SHP77 treated with DMSO at 0.1 percent for 48 hours (cell line): ENCODE results near the gene NDUFAF2.
"Not testable (repeated sequence)": the region's sequence is repeated elsewhere in the genome, so short reads cannot be mapped to it uniquely, and the experiment has no call there.

Source experiments
- DNase-seq: peaks from one replicate; lab custom pipeline; 2025; lab: John Stamatoyannopoulos, UW

The NDUFAF2 gene

GRCh38 chr5:60944904-60945812, at the start of gene NDUFAF2, which contains the start of gene ERCC8:
Gene NDUFAF2 (plus strand): TSS chr5:60945205. CDS start chr5:60945256, 51 bp downstream.
Gene ERCC8 (minus strand): TSS chr5:60945070. CDS start chr5:60945008, 62 bp downstream.
- peak; percentile 76 for DNase-seq

GRCh38 chr5:60896991-60897390, 48.0 kb upstream of the NDUFAF2 start:
- no peak for DNase-seq

DNA sequence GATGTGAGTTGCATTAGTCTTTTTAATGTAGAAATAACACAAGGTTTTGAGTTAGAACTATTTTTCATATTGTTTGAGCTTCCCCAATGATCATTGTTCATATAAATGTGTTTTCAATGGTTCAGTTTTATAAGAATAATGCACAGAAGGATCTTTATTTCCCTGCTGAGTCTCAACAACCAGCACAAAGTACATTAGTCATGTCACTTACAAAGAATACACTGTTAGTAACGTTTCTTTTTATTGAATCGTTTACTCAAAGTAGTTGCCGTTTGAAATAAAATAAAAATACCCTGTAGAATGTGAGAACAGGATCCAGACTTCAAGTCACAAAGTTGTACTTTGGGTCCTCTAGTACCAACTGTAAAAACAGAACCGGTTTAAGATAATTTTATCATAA, 41.6 kb upstream of the NDUFAF2 start:
- no peak for DNase-seq

- no peak for DNase-seq
These were observed 28.4 kb upstream of the NDUFAF2 start for GRCh38 chr5:60916646-60917045.

- DNase-seq: no peak
These were observed 26.5 kb upstream of the NDUFAF2 start for GRCh38 chr5:60918466-60918865.

DNA sequence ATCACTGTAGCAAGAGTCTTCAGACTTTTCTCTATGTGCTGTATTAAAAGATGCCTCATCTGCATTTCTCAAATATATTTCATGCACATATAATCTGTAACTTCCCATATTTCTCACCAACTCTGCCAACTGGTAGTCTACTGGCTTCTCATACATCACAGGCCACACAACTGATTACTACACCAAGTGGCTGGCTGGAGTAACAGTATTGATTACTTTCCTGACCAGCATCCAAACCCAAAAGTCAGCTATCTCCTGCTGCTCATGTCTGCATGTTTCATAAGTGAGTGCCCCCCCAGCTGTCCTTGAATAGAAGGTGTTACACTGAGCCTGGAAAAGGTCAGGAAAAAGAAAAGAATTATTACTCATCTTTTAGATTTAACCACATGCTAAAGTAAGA, 17.6 kb upstream of the NDUFAF2 start:
- no peak for DNase-seq

DNA sequence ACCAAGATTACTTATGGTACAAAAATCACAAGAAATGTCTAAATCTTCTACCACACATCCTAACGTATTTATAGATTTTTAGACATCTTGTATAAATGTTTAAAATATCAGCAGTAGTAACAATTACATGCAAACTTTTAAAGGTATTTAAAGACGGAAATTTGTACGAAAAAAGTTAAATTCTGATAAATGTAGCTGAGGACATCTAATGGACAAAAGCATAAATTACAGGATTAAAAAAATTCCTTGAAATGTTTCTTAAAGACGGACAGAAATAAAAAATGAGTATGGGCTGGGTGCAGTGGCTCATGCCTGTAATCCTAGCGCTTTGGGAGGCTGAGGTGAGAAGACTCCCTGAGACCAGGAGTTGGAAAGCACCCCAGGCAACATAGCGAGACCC, 16.0 kb upstream of the NDUFAF2 start:
- no peak for DNase-seq

DNA sequence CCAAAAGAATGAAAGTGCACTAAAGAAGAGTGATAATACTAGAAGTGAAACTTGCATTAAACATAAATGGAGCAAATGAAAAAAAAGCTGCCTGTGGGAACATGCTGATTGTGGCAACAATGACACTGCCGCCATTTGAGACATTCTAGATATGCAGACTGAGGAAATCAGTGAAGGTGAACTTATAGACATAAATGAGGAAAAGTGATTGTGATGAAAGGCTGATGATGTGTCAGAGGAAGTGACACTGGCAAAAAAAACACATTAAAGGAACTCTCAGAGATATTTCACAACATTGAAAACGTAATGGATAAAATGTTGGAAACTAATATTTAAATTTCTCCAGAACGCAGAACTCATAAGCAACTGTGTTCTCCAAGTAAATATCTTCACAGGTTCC, 1.4 kb upstream of the NDUFAF2 start:
- DNase-seq: no peak

- DNase-seq: no peak
These were observed 795 bp downstream of the NDUFAF2 start for GRCh38 chr5:60945813-60946187.

DNA sequence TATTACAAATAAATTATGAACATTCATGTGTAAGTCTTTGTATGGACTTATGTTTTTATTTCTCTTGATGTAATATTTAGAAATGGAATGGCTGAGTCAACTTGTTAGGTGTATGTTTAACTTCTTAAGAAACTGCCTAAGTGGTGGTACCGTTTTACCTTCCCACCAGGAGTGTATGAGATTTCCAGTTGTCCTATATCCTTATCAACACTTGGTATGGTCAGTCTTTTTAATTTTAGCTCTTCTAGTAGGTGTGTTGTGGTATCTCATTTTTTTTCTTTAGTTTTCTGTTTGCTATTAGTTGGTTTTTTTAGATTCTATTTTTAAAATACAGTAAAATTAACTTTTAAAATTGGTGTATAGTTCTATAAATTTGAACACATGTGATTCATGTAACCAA, 3.7 kb downstream of the NDUFAF2 start:
- DNase-seq: no peak

DNA sequence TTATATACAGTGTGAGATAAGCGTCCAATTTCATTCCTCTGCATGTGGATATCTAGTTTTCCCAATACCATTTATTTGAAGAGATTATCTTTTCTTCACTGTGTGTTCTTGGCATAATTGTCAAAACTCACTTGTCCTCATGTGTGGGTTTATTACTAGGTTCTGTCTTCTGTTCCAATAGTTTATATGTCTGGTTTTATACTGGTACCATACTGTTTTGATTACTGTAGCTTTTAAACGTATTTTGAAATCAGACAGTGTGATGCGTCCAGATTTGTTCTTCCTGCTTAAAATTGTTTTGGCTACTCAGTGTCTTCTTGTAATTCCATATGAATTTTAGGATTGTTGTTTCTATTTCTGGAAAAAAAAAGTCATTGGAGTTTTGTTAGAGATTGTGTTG, 10.2 kb downstream of the NDUFAF2 start:
- DNase-seq: no peak

DNA sequence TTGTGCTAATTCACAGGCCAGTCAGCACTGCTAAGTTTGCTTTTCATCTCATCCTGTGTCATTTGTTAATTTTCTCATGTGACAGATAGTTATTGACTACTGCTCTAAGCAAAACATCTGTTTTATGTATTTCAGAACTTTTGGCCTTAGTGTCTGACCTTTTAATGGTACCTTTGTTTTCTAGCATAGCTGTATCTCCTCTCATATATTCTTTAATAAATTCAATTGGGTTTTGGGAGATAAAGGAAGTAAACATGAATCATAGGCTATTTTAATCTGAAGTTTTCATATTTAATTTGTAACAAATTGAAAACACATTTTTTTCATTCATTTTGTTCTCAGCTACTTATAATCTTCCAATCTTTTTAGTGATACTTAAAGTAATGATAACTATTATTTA, 13.1 kb downstream of the NDUFAF2 start:
- no peak for DNase-seq

DNA sequence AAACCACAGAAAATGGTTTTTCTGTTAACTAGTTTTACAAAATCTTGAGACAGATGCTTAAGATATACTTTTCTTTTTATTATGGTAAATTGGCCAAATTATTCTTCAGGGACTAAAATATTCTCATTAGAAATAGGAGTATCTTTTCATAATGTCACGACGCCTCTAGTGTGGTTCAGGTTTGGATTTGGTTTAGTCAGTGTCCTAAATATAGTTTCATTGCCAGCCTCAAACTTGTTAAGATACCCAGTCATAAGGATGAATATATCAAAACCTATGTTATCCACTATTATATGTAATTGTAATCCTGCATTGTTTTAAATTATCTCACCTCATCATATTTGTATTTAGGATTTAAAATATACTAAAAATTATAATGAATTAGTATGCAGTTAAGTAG, 13.7 kb downstream of the NDUFAF2 start:
- no peak for DNase-seq

- DNase-seq: no peak
These were observed 14.2 kb downstream of the NDUFAF2 start for GRCh38 chr5:60959156-60959555.

- no peak for DNase-seq
These were observed 15.6 kb downstream of the NDUFAF2 start for GRCh38 chr5:60960591-60960990.

DNA sequence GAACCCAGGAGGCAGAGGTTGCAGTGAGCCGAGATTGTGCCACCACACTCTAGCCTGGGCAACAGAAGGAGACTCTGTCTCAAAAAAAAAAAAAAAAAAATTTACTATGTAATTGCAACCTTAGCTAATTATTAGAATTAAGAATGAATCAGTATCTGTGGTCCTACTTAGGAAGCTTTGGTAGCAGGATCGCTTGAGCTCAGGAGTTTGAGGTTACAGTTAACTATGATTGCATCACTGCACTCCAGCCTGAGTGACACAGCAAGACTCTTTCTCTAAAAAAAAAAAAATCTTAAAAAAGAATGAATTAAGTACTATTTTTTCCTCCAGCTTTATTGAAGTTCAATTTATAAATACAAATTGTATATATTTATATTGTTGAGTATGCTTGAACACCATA, 16.7 kb downstream of the NDUFAF2 start:
- no peak for DNase-seq

- DNase-seq: no peak
These were observed 27.2 kb downstream of the NDUFAF2 start for GRCh38 chr5:60972231-60972630.

GRCh38 chr5:60977956-60978737, 33.1 kb downstream of the NDUFAF2 start:
- DNase-seq: no peak

DNA sequence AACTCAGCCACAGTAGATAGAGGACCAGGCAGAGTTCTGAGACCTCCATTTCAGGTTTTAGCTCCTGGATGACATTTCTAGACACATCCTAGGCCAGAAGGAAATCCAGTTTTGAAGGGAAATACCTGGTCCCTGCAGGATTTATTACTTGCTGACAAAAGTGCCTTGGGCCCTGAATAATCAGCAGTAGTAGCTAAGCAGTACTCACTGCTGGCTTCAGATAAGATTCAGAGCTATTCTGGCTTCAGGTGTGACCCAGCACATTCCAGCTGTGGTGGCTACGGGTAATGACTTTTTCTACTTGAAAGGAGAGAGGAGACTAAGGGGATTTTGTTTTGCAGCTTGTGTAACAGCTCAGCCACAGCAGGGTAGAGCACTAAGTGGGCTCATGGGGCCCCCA, 34.0 kb downstream of the NDUFAF2 start:
- no peak for DNase-seq

GRCh38 chr5:60980511-60980910, 35.5 kb downstream of the NDUFAF2 start:
- DNase-seq: no peak

DNA sequence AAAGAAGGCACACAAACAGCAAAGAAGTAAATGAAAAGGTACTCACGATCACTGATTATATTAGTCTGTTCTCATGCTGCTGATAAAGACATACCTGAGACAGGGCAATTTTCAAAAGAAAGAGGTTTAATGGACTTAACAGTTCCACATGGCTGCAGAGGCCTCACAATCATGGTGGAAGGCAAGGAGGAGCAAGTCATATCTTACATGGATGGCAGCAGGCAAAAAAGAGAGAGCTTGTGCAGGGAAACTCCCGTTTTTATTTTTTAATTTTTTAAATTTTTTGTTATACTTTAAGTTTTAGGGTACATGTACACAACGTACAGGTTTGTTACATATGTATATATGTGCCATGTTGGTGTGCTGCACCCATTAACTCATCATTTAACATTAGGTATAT, 37.1 kb downstream of the NDUFAF2 start:
- not testable (repeated sequence) for DNase-seq

- DNase-seq: no peak
These were observed 44.8 kb downstream of the NDUFAF2 start for GRCh38 chr5:60989790-60990189.

- no peak for DNase-seq
These were observed 47.9 kb downstream of the NDUFAF2 start for GRCh38 chr5:60992871-60993270.
